CD14-positive monocyte (primary cell): ENCODE data around the gene RINL. TPM values are rescaled to one million over a fixed set of nuclear protein-coding genes. Genes with fewer than 3 reads are reported as not detected.

Source experiments
- DNase-seq, 3 donors: peaks; one replicate each; pipeline ENCODE4 v3.0.0-alpha.2; 2011 to 2022
- H2AFZ ChIP-seq: 2 replicates; pipeline ENCODE4 v1.6.0; 2012; ENCODE audit warnings: mild to moderate bottlenecking, low read depth, low read length, inconsistent platforms; ENCODE audit not compliant: insufficient read depth, poor library complexity, severe bottlenecking
- H3K27ac ChIP-seq, 2 donors: 1 replicate in 1 of 2; 2 replicates in 1 of 2; pipeline ENCODE4 v1.5.1; 2012 to 2013; ENCODE audit warnings: low read length in 2 of 2, control low read depth in 1 of 2, inconsistent platforms in 1 of 2, low read depth in 1 of 2, mild to moderate bottlenecking in 1 of 2
- H3K27me3 ChIP-seq, 2 donors: one replicate each; pipeline versions ENCODE4 v1.6.0 to v1.6.1; 2011 to 2013; ENCODE audit warnings: low read length in 2 of 2; ENCODE audit not compliant: control insufficient read depth in 2 of 2, insufficient read depth in 2 of 2
- H3K36me3 ChIP-seq, 2 donors: replicated peaks in 1 of 2; 1 replicate in 1 of 2; 2 replicates in 1 of 2; pipeline versions ENCODE4 v1.5.1 to v1.6.1; 2012 to 2013; ENCODE audit warnings: low read length in 2 of 2, control low read depth in 1 of 2, inconsistent platforms in 1 of 2, mild to moderate bottlenecking in 1 of 2; ENCODE audit not compliant: insufficient read depth in 2 of 2, control insufficient read depth in 1 of 2
- H3K4me1 ChIP-seq, 2 donors: 1 replicate in 1 of 2; 2 replicates in 1 of 2; pipeline versions ENCODE4 v1.5.1 to v1.6.1; 2012 to 2013; ENCODE audit warnings: low read length in 2 of 2, control low read depth in 1 of 2, inconsistent platforms in 1 of 2, mild to moderate bottlenecking in 1 of 2, moderate library complexity in 1 of 2; ENCODE audit not compliant: insufficient read depth in 2 of 2, control insufficient read depth in 1 of 2
- H3K4me2 ChIP-seq: replicated peaks from 2 replicates; pipeline ENCODE3; 2012; ENCODE audit warnings: low read length, moderate library complexity, mild to moderate bottlenecking; ENCODE audit not compliant: poor library complexity, severe bottlenecking; ENCODE audit errors: extremely low read depth
- H3K4me3 ChIP-seq, 3 experiments: fragments of 200-600 bp in 1 of 3; sonication (generic) in 1 of 3; replicated peaks in 1 of 3; 1 replicate in 2 of 3; 2 replicates in 1 of 3; pipeline ENCODE4 v1.5.1; 2011 to 2013; ENCODE audit warnings: low read length in 3 of 3, mild to moderate bottlenecking in 3 of 3, control low read depth in 2 of 3, low read depth in 2 of 3, inconsistent platforms in 1 of 3, moderate library complexity in 1 of 3
- H3K79me2 ChIP-seq: 2 replicates; pipeline ENCODE4 v1.6.0; 2012; ENCODE audit warnings: mild to moderate bottlenecking, control low read depth, inconsistent platforms, low read length, moderate library complexity; ENCODE audit not compliant: insufficient read depth
- H3K9ac ChIP-seq: 2 replicates; pipeline ENCODE4 v1.6.0; 2017; ENCODE audit warnings: low read length, mild to moderate bottlenecking; ENCODE audit not compliant: insufficient read depth, poor library complexity, severe bottlenecking
- H3K9me3 ChIP-seq, 2 donors: replicated peaks in 1 of 2; 1 replicate in 1 of 2; 2 replicates in 1 of 2; pipeline versions ENCODE4 v1.5.1 to v1.6.1; 2012 to 2013; ENCODE audit warnings: low read length in 2 of 2, control low read depth in 1 of 2; ENCODE audit not compliant: control insufficient read depth in 1 of 2, insufficient read depth in 1 of 2
- H4K20me1 ChIP-seq: 2 replicates; pipeline ENCODE4 v1.6.0; 2012; ENCODE audit warnings: mild to moderate bottlenecking, low read length, control low read depth, moderate library complexity; ENCODE audit not compliant: insufficient read depth
- H3K27ac Mint-ChIP-seq, 7 donors: one replicate each; pipeline ENCODE4 v1.8.0; 2020; ENCODE audit warnings: mild to moderate bottlenecking in 7 of 7, mixed read lengths in 7 of 7, moderate library complexity in 6 of 7, inconsistent platforms in 2 of 7
- H3K27me3 Mint-ChIP-seq, 3 donors: one replicate each; pipeline ENCODE4 v1.8.0; 2021 to 2022; ENCODE audit warnings: low read depth in 3 of 3, mild to moderate bottlenecking in 3 of 3, mixed read lengths in 3 of 3, moderate library complexity in 3 of 3, inconsistent platforms in 1 of 3
- H3K36me3 Mint-ChIP-seq, 2 donors: one replicate each; pipeline ENCODE4 v1.8.0; 2020; ENCODE audit warnings: mixed read lengths in 2 of 2, inconsistent platforms in 1 of 2, mild to moderate bottlenecking in 1 of 2
- H3K4me1 Mint-ChIP-seq: one replicate; pipeline ENCODE4 v1.8.0; 2020; ENCODE audit warnings: mild to moderate bottlenecking, mixed read lengths
- H3K4me3 Mint-ChIP-seq, 2 donors: one replicate each; pipeline ENCODE4 v1.8.0; 2020; ENCODE audit warnings: mild to moderate bottlenecking in 2 of 2, mixed read lengths in 2 of 2, moderate library complexity in 1 of 2
- H3K9me3 Mint-ChIP-seq, 7 donors: one replicate each; pipeline ENCODE4 v1.8.0; 2020 to 2022; ENCODE audit warnings: mixed read lengths in 7 of 7, mild to moderate bottlenecking in 6 of 7, moderate library complexity in 6 of 7, inconsistent platforms in 2 of 7
- CTCF ChIP-seq: fragments of 200-600 bp; IDR thresholded peaks from one replicate; pipeline ENCODE4 v1.8.0; 2022; ENCODE audit warnings: antibody characterized with exemption, mild to moderate bottlenecking
- WGBS: methylation state at CpG from one replicate; pipeline ENCODE4 v1.1.5; 2013; ENCODE audit warnings: missing lambda C conversion rate; ENCODE audit not compliant: insufficient coverage; 5-methylcytosine and 5-hydroxymethylcytosine counted together
- intact Hi-C, 2 donors: fragments of 100-400 bp; cut with micrococcal nuclease; formaldehyde crosslinking; loops; one replicate each; pipeline versions ENCODE4 v1.15.0 to v1.15.1; 2023
- polyA plus RNA-seq, 3 donors: library from polyadenylated mRNA; depleted of rRNA in 1 of 3; unstranded in 2 of 3; stranded (reverse) in 1 of 3; fragments of 300-500 nt in 2 of 3; fragments of >200 nt in 1 of 3; fragmentation: Illumina TruSeq in 2 of 3; gene quantifications; 1 replicate in 2 of 3; 2 replicates in 1 of 3; pipeline ENCODE4 v1.2.3, GENCODE V29; 2012 to 2021

The RINL gene
- polyA plus RNA-seq, 3 donors: 4.1 to 13.5 (median 7.2) TPM

GRCh38 chr19:38918526-38918925 is 40.5 kb upstream of the RINL start:
- intact Hi-C loops: no loop called here
- Histone ChIP-seq H3K9ac (no peak overlapping the region), H3K4me2 (no peak overlapping the region), H3K4me3 (no peak overlapping the region), H4K20me1 (no peaks in the 10 kb centered on the region), H2AFZ (no peak overlapping the region), H3K36me3 (peaks cover 9 to 15% of the 10 kb centered on the region in 2 donors), H3K9me3 (no peaks in the 10 kb centered on the region), H3K27ac (no peak overlapping the region), H3K4me1 (no peaks in the 10 kb centered on the region), H3K27me3 (no peaks in the 10 kb centered on the region), H3K79me2 (no peaks in the 10 kb centered on the region)
- Mint-ChIP-seq H3K27me3 (peaks cover 0 to 2% (median 0%) of the 10 kb centered on the region in 3 donors), H3K4me3 (no peak overlapping the region), H3K4me1 (no peaks in the 10 kb centered on the region), H3K36me3 (peaks cover 19 to 25% of the 10 kb centered on the region in 2 donors), H3K27ac (peak overlapping the region in 1 of 7 donors; percentile 62), H3K9me3 (peaks cover 0 to 4% (median 2%) of the 10 kb centered on the region in 7 donors)
- no peak for DNase-seq
- TF ChIP-seq CTCF: no peak
- 98% methylated on average over 5 of the region's 10 CpGs for WGBS

GRCh38 chr19:38917921-38918491 is 39.9 kb upstream of the RINL start:
- Mint-ChIP-seq H3K27ac (peak overlapping the region in 2 of 7 donors; percentile 3 to 62), H3K9me3 (peaks cover 0 to 4% (median 2%) of the 10 kb centered on the region in 7 donors), H3K36me3 (peaks cover 19 to 24% of the 10 kb centered on the region in 2 donors), H3K4me3 (no peak overlapping the region), H3K27me3 (peaks cover 0 to 2% (median 0%) of the 10 kb centered on the region in 3 donors), H3K4me1 (no peaks in the 10 kb centered on the region)
- intact Hi-C loops: no loop called here
- peaks cover 9 to 15% of the 10 kb centered on the region in 2 donors for H3K36me3 ChIP-seq
- H3K9me3 ChIP-seq: no peaks in the 10 kb centered on the region
- no peak overlapping the region for H3K4me2 ChIP-seq
- no peaks in the 10 kb centered on the region for H4K20me1 ChIP-seq
- no peaks in the 10 kb centered on the region for H3K27me3 ChIP-seq
- H2AFZ ChIP-seq: no peak overlapping the region
- H3K9ac ChIP-seq: no peak overlapping the region
- no peak overlapping the region for H3K27ac ChIP-seq
- WGBS: 90% methylated on average over 9 of the region's 13 CpGs
- no peak for TF ChIP-seq CTCF
- no peak for DNase-seq
- no peaks in the 10 kb centered on the region for H3K4me1 ChIP-seq
- no peaks in the 10 kb centered on the region for H3K79me2 ChIP-seq
- no peak overlapping the region for H3K4me3 ChIP-seq
